GM21786 (cell line): Measurements from ENCODE around the gene ENTPD5.
A peak's percentile ranks its signal among the peaks of the same experiment; 100 is the strongest.

Experiments used
- ATAC-seq: cut with Tn5 transposase; IDR thresholded peaks from one replicate; pipeline ENCODE4 v1.9.1; 2021; ENCODE audit not compliant: unreplicated experiment

ENTPD5 gene, protein sequence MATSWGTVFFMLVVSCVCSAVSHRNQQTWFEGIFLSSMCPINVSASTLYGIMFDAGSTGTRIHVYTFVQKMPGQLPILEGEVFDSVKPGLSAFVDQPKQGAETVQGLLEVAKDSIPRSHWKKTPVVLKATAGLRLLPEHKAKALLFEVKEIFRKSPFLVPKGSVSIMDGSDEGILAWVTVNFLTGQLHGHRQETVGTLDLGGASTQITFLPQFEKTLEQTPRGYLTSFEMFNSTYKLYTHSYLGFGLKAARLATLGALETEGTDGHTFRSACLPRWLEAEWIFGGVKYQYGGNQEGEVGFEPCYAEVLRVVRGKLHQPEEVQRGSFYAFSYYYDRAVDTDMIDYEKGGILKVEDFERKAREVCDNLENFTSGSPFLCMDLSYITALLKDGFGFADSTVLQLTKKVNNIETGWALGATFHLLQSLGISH

DNA sequence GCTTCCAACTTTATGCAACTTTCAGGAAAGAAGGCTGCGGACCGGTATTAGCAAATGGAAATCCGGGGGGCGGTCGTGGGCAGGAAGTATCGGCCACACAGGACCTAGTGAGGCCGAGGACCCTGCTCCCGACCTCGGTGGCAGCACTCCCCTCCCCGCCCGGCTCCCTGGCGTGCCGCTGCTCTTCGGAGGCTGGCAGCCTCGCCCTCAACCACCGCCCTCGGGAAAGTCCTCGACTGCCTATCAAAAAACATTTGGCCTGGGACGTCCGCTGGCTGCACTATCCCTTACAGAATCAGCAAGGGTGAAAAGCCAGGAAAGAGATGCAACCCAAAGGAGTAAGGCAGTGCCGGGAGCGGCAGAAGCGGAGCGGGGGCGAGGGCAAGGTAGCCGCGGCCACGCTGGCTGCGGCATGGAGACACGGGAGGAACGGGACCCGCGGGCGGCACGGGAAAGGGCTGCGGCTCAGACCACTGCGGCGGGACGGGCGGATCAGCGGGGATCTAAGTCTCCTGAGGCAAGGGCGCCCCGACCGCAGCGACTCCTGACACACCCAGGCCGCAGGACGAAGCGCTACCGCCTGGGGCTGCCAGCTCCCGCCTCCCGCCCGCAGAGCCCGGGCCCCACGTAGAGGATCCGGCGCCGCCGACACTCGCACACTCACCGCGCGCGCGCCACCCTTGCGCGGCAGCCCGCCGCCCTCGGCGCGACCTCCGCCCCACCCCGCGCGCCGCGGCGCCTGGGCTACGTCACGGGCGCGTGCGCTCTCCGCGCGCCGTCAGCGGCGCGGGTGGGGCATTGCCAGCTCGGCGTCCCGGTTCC lies at the start of gene ENTPD5, which contains the start of gene BBOF1:
TSS of gene ENTPD5 (minus strand) at position 703 of the 822 bp plus-strand sequence. CDS start 31,186 bp downstream, outside the sequence.
TSS of gene BBOF1 (plus strand) at position 764 of the 822 bp plus-strand sequence. CDS start 130 bp downstream, outside the sequence.
- ATAC-seq, result peak; percentile 84

DNA sequence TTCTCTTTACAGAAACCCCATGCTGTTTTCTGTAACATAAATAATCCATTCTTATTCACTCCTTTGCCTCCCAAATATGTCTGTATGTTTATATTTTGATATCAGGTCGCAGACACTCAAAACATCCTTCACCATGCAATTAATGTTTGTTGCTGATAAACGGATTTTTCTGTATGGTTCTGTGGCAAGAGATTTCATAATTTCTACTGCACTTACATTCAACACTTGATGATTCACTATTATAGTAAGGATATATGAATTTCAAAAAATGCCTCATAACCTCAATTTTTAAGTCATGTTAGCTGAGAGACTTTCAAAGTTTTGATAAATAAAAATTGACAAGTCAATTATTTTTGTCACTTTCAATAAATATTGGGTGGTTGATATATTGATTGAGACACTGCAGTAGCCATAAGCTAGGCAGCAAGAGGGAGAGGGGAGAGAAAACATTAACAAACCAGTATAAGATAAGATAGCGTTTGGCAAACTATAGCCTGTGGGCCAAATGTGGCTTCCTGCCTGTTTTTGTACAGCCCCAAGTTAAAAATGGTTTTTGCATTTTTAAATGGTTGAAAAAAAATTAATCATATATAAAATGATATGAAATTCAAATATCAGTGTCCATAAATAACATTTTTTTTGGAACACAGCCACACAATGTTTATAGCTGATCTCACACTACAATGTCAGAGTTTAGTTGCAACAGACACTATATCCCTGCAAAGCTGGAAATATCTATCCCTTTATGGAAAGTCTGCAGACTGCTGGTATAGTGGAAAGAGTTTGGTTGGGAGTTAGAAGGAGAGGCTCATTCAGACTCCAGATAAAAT lies 46.9 kb upstream of the ENTPD5 start:
- ATAC-seq, result no peak

DNA sequence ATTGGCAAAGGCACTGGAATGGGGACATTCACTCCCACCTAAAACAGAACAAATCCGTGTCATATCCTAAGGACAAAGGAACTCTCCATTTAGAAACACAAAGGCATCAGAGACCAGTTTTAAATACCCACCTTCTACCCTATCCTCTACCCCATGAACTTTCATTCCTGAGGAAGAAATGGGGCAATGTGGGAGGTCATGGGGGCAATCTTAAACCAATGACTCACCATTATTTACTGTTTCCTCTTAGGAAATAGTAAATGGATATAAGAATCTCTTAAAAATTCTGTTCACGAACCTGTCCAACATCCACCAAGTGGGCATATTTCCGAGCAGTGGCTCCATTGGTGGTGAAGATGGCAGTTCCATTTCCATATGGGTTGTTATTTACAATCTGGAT lies 45.8 kb upstream of the ENTPD5 start:
- no peak for ATAC-seq

DNA sequence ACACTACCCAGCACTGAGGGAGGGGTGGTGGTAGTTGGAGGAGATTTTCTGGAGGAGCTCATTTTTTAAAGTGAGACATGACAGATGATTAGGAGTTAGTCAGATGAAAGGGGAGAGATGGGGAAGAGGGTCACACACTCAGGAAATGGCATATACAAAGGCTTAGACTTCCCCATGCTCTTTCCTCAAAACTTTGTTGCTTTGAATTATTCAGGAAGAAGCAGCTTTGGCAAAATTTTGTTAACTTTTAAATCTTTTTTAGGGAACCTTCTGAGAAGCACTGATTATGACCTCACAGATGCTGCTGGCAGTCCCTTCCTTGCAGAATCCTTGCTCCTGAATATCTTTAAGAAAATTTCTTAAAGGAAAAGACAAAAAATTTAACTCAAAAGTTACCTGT lies 45.3 kb upstream of the ENTPD5 start:
- no peak for ATAC-seq

DNA sequence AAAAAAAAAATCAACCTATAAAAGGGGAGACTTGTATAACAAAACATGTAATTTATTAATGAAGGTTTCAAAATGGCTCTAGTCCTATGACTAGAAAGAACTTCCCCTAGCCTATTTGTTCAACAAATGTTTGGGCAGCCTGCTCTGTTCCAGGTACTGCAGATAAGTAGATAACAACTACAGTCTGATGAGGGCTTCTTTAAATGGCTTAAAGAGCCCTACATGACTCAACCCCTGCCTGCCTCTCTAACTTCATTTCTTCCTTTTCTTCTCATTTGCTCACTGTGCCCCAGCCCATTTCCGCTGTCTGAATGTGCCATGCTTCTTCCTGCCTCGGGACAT lies 43.7 kb upstream of the ENTPD5 start:
- ATAC-seq, result no peak

DNA sequence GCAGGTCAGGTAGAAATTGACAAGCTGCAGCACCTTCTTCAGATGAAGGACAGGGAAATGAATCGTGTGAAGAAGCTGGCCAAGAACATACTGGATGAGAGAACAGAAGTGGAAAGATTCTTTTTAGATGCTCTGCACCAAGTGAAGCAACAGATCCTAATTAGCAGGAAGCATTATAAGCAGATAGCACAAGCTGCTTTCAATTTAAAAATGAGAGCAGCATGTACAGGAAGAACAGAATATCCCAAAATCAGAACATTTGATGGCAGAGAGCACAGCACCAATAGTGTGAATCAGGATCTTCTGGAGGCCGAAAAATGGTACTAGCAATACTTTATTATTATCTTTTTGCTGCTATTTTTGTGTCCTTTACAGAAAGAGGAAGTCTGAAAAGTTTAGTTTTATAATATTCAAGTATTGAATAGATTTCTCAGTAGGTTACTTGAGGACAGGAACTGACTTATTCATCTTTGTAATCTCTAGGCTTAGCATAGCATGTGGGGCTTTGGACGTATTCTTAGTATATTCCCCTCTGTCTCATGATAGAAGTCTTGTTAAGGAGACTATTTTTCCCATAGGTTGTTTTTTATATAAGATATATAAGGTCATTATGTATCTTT lies 30.9 kb upstream of the ENTPD5 start:
- no peak for ATAC-seq

DNA sequence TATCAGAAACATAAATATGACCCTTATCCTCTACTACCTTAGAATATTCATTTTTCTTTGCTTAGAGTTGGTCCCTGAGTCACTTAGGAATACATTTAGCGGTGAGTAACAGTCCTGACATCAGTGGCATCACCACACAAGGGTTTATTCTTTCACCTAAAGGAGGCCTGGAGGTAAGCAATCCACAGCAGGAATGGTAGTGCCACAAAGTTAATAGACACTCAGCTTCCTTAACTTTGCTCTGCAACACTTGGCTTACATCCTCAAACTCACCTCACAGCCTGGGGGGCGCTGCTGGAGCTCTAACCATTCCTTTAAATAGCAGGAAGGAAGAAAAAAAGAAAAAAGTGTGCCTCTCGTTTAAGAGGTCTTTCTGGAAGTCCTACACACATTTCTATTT lies 29.2 kb upstream of the ENTPD5 start:
- no peak for ATAC-seq

DNA sequence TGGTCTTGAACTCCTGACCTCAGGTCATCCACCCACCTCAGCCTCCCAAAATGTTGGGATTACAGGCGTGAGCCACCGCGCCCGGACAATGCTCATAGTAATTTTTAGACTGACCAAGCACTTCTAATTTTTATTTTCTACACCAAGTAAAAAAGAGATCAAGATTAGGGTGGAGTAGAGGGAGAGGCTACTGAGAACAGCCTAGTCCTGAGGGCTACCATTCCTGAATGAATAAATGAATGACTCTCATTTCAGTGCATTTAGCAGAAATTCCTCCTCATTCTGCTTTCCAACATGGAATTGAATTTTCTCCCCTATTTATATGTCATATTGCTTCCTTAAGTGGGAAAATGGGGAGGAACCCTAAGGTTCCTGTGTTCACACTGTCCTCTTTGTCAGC lies 26.4 kb upstream of the ENTPD5 start:
- ATAC-seq, result no peak

DNA sequence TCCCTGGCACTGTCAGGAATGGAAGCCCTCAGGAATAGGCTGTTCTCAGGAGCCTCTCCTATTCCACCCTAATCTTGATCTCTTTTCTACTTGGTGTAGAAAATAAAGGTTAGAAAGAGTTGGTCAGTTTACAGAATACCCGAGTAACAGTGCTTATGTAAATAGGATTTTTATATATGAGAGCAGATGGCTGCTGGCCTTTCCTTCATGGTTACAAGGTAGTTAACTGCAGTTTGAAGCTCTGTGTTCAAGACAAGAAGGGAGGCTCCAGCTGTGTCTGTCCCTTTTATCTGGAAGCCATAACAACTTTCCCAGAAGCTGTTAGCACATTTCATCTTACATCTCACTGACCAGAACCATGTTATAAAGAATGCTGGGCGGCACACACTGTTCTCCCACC lies 23.2 kb upstream of the ENTPD5 start:
- no peak for ATAC-seq

DNA sequence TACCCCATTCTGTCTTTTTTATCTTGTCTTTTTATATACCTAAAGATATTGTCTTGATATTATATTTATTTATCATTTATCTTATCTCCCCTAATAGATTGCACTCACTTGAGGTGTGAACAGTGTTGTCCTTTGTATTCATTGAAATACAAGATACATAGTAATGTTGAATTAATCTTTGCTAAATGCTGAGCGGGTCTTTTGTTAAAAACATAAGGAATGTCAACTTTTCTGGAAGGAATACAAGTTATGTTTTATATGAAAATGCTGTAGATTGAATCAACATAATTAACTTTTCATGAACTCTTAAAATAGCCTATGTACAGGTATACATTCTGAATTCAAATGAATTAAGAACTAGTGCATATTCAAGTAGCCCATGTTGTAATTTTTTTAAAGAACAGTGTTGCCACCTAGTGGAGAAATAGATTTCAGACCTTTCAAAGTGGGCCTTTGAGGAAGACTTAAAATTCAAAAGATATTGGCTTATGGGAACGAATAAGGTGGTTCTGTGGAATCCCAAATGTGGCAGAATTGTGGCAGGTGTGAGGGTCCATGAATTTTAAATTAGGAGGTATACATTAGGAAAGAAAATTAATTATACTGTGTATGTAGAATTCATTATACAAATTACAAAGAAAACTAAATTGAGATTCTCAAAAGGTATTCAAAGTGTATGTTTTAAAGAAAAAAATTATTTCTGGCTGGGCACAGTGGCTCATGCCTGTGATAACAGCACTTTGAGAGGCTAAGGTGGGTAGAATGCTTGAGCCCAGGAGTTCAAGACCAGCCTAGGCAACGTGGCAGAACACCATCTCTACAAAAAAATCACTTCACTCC lies 19.2 kb upstream of the ENTPD5 start:
- no peak for ATAC-seq

DNA sequence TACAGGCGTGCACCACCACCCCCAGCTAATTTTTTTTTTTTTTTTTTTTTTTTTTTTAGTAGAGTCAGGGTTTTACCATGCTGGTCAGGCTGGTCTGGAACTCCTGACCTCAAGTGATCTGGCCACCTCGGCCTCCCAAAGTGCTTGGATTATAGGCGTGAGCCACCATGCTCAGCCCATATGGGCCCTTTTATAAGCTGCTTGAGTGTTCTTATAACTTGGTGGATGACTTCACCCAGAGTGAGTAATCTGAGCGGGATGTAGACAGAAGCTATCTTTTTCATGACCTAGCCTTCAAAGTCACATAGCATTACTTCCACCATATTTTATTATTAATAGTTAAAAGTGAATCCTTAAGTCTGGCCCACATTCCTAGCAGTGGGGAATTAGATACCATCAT lies 16.5 kb upstream of the ENTPD5 start:
- ATAC-seq, result no peak

DNA sequence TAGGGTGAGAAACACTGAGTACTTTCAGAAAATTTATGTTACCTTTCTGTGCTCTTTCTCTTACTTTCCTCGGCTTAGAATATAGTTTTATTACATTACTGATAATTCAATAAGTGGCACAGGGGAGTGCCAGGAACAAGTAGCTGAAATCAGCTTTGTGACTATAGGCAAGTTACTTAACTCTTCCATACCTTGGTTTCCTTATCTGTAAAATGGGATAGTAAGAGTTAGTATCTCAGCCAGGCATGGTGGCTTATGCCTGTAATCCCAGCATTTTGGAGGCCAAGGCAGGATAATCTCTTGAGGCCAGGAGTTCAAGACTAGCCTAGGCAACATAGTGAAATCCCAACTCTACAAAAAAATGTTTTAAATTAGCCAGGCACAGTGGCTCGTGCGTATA lies 15.5 kb upstream of the ENTPD5 start:
- ATAC-seq, result no peak

DNA sequence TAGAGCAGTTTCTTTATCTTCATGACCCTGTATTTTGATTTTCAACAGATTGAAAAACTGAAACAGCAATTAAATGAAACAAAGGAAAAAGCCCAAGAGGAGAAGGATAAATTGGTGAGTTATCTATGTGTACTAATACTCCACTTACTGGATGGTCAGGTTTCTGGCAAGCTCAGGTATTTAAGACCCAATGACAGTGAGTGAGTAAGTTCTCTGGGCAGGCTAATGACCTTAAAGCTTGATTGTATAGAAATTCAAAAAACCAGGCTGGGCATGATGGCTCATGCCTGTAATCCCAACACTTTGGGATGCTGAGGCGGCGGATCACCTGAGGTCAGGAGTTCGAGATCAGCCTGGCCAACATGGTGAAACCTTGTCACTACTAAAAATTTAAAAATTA lies 10.0 kb upstream of the ENTPD5 start:
- ATAC-seq, result no peak

DNA sequence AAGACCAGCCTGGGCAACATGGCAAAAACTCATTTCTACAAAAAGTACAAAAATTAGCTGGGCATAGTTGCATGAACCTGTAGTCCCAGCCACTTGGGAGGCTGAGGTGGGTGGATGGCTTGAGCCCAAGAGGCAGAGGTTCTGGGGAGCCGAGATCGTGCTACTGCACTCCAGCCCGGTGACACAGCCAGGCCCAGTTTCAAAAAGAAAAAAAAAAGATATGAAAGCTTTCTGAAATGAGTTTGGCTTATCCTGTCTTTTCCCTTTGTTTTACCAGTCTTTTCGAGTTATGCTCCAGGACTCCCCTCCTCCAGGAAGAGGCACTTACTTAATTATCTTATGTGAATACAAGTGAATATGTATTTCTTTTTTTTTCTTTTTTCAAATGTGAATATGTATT lies 3.3 kb upstream of the ENTPD5 start:
- ATAC-seq, result no peak

DNA sequence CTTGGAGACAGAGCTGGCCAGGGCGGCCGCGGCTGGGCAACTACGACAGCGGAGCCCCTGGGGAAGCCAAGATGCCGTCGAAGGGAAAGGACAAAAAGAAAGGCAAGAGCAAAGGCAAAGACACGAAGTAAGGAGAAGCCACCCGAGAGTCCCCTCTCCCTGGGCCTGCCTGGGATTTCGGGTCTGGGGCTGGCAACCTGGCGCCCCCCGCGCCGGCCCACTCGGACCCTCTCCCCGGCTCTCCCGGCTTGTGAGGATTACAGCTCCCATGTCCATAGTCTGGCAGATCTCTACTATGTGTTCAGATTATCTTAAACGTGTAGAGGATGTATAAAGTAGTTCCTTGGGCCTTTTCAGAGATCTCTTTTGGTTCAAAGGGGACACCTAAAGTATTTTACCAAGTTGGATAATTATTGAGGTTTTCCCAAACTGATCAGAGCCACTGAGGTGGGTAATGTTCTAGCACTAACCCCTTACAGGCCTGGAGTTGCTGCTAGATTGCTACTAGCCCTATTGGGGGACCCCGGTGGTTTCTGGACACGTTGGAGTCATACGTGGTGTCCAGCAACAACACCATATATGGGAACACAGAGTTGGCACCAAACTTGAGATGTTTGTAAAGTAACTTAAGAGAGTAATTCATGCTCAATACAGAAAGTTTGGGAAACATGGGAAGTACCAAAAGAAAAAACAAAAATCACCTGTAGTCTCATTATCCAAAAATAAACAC lies 485 bp upstream of the ENTPD5 start:
- ATAC-seq, result no peak

DNA sequence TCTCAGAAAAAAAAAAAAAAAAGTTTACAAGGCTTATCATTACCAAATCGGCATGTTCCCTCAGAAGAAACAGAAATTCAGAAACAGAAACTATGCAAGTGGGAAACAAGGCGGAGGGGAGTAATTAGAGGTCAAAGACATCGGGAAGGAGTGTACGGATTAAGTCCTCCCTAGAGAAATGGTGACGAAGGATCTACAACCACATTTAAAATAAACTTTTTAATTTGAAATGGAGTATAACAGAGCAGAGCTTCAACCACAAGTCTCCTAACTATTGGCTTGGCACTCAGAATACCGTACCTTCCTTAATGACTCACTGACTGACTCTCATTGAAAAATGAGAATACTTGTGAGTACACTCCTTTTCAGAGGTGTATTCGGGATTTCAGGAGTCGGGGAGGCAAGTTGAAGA lies 908 bp downstream of the ENTPD5 start:
- no peak for ATAC-seq

DNA sequence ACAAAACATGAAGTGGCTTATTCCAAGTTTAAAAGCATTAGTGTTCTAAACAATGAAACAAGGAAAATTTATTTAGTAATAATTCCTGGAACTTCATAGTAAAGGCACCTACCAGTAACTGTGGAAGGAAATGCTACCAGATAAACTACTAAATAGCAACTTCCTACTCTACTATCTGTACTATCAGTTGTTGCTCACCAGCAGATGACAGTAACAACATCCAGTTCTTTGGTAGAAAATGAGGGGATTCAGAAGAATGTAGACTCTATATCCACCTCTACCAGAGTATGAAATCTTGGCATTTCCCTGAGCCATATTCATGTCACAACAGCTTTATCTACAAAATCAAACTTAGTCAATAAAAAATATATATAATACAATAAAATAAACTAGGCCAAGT lies 3.1 kb downstream of the ENTPD5 start:
- no peak for ATAC-seq

DNA sequence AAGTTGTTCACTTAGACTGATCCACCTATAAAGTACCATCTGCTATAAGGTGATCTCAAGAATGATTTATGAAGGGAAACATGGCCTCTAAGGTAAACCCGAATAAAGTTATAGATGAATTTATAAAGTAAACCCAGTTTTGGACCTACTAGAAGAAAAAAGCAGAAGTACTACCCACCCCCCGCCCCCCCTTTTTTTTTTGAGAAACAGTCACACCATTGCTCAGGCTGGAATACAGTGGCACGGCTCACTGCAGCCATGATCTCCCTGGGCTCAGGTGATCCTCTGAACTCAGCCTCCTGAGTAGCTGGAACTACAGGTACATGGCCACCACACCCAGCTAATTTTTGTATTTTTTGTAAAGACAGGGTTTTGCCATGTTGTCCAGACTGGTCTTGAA lies 3.9 kb downstream of the ENTPD5 start:
- ATAC-seq, result no peak

DNA sequence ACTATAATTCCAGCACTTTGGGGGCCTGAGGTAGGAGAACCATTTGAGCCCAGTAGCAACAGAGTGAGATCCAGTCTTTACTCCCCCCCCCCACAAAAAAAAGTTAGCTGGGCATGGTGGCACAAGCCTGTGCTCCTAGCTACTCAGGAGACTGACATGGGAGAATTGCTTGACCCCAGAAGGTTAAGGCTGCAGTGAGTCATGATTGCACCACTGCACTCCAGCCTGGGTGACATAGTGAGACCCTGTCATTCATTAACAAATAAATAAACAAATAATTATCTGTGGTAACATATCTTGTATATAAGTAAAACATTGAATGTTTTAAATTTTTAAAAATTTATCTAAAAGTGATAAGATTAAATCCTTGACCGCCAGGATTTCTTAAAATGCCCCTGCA lies 4.8 kb downstream of the ENTPD5 start:
- no peak for ATAC-seq
